HG03439 (cell line): ENCODE measurements around the gene ZNF451.

Source experiments
- ATAC-seq: cut with Tn5 transposase; IDR thresholded peaks from one replicate; pipeline ENCODE4 v1.9.1; 2021; ENCODE audit warnings: mild to moderate bottlenecking, moderate library complexity; ENCODE audit not compliant: unreplicated experiment

ZNF451 gene

GRCh38 chr6:57147955-57148858 lies 58.2 kb downstream of the ZNF451 start:
- no peak for ATAC-seq

DNA sequence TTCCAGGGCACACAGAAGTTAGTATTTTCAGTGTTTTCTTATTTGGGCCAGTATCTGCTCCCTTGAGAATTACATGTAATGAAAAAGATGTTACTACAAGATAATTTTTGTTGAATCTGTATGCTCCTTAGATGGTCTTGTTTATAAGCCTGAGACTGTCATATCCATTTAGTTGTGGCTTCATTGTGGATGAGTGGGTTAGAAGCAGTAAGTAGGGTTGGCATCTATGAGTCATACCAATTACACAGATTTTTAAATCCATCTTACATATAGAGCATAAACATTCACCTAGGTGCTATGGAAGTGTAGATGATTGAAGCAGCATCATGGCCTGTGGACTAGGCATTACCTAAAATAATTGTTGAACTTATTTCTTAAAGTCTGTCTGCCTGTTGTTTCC lies 68.7 kb downstream of the ZNF451 start:
- ATAC-seq: no peak

DNA sequence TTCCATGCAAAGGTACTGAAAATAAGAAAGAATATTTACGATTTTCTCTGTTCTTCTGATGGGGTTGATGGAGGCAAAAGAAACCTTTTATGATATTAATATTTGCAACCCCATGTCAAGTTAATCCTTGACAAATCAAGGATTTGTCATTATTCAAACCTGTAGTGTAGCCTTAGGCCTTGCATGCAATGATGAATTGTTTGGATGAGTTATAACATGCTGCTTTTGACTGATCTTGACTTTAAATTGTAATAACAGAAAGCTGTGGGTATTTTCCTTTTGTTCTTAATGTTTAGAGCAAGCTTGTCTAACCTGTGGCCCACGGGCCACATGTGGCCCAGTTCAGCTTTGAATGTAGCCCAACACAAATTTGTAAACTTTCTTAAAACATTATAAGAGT lies 69.1 kb downstream of the ZNF451 start:
- ATAC-seq: no peak

- no peak for ATAC-seq
Observed at GRCh38 chr6:57162028-57162427, 72.0 kb downstream of the ZNF451 start.

GRCh38 chr6:57162516-57162915 lies 72.5 kb downstream of the ZNF451 start:
- ATAC-seq: no peak

DNA sequence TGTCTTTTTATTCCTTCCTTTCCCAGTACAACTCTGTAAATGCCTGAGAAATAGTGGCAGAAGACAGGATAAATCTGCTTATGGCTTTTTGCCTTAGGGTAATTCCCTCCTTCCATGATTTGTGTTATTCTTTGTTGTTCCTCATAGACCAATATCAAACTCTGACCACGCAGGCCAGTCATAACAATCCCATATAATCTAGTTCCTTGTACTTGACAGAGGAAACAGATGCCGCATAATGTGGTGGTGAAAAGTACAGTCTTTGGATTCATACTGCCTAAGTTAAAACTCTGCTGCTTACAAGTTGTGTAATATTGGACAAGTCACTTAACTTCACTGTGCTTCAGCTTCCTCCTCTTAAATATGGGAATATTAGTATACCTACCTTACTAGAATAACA lies 74.0 kb downstream of the ZNF451 start:
- ATAC-seq: no peak

- no peak for ATAC-seq
Observed at GRCh38 chr6:57165080-57165479, 75.1 kb downstream of the ZNF451 start.

- ATAC-seq: peak; percentile 89
Observed at GRCh38 chr6:57172136-57173055, 82.4 kb downstream of the ZNF451 start, which contains the start of gene BAG2. BAG2 (plus strand) TSS chr6:57172326; CDS start chr6:57172698, 372 bp downstream.

GRCh38 chr6:57173056-57173885 lies 83.3 kb downstream of the ZNF451 start:
- ATAC-seq: no peak

DNA sequence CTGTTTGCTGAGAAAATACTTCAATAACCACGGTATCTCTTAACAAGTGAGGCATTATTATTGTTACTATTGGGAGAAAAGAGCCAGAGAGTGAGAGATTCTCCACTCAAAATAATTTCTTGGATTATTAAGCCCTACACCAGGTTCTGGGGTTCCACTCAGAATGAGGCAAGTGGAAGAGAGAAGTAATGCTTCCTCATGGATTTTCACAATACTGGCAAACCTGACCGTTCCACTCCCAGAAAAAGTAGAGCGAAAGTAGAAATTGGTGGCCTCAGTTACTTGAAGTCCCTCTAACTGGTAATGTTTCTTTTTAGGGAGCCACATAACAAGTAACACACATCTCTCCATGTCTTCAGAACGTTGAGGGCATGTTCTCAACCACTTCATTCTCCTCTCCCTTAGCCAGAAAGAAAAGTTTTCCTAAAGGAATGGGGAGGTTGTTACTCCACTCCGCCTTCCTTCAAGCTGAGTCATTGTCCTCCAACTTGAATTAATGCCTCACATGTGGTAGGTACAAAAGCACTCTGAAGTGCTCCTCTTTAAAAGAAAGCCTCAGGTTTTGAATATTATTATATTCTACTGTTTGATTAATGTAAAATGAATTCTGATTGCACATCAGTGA lies 84.0 kb downstream of the ZNF451 start:
- ATAC-seq: no peak

DNA sequence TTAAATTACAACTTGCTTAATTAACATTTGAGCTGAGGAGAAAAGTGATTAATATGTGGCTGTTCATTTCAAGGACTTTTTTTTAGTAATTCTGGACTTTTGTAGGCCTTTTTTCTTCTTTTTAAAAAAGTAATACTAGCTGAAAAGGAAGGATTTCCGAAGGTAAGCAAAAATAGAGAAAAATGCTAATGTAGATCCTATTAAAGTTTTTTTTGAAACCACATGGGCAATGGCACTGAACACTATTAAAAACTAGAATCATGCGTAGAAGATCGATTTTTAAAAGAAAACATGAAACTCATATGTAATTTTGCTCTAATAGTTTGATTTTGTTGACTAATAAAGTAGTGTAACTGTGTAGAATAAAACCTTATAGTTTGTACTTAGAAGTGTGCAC lies 84.5 kb downstream of the ZNF451 start:
- ATAC-seq: no peak

DNA sequence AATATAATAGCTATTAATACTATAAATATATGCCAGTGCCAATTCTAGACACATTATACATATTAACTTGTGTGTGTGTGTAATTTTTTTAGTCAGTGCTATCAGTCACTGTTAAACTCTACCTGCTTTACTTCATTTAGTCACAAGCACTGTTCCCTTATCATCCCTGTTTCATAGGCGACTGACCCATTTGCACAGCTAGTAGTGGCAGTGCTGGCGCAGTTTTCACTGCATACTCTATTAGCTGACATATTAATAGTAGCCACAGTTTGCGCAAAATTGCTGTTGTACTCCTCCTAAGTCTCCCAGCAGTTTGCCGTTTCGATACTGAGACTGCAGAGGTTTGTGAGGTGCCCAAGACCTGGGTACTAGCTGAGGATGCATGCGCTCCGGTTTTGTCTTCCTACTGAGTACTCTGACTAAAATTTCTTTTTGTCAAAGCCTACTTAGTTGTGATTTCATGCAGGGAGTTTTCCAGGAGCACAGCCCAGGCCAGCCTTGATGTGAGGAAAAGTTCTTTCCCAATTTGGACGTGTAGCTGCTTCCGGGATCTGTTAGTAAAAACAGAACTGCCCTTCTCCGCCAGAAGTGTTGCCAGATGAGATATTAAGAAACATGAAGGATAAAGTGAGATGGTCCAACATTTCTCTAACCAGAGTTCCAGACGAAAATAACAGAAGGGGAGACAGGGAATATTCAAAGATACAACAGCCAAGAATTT lies 87.7 kb downstream of the ZNF451 start:
- ATAC-seq: no peak

DNA sequence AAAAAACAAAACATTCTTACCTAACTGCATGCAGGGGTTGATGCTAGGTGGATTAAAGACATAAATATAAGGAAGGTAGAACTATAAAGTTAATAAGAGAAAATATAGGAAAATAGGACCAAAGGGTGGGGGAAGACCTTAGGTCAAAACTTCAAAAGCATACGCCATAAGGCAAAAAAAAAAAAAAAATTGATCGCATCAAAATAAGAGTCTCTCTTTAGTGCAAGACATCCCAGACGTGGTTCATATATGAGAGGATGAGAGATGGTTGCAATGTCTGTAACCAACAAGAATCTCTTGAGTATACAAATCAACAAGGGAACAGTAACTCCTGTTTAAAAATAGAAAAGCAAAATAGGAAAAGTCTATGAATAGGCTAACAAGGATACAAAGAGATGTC lies 90.6 kb downstream of the ZNF451 start:
- no peak for ATAC-seq

DNA sequence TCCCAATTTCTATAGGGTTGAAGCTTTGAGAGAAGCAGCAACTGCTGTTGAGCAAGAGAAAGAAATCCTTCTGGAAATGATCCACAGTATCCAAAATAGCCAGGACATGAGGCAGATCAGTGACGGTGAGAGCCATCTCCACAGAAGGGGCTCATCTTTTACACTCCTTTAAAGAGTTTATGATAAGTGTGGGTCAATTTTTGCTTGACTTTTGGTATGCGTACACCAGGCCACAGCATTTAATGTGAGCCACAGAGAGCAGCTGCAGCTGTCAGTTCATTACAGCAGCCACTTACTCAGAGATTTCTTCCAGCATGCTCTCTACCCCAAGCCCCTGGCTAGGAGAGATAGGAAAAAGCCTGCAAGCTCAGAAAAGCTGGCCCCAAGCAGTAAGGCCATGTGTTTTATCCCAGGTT lies 92.0 kb downstream of the ZNF451 start:
- ATAC-seq: no peak

- no peak for ATAC-seq
Observed at GRCh38 chr6:57183336-57183735, 93.3 kb downstream of the ZNF451 start.

DNA sequence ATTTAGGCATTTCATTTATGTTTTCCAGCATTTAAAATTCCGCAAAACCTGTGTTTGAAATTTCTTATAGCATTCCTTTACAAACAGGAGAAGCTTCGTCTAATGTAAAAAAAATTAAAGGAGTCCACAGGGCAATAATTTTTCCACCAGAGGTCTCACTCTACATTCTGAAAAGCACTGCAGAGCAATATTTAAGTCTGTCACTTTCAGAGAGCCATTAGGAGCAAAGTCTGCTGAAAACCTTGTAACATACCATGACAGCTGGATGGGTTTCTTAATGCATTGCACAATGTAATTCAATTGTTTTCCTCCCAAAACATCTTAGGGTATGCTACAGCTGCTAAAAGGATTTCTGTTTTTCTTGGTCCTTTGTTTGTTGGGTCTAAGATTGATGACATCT lies 100.2 kb downstream of the ZNF451 start:
- no peak for ATAC-seq

DNA sequence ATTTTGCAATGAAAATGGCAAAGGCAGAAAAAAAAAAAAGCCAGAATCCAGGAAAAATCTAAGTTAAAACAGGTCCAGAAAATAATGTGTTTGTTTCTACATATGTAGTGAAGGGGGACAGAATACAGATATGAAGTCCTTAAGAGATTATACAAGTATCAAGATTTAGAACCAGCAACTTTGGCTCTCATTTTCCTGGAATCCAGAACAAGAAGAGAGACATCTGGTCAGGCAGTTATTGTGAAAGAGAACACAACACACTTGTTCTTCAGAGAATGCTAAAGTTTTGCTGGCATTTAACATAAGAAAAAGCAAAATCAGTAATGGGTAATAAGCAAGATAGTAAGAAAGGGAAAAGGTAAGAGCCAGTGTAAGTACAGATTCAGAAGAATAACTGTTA lies 103.2 kb downstream of the ZNF451 start:
- no peak for ATAC-seq

GRCh38 chr6:57195457-57195856 lies 105.5 kb downstream of the ZNF451 start:
- no peak for ATAC-seq

- ATAC-seq: no peak
Observed at GRCh38 chr6:57198926-57199636, 109.1 kb downstream of the ZNF451 start.
